Ramos (cell line): ENCODE results near the gene DAG1.
"Not testable (repeated sequence)": the region's sequence is repeated elsewhere in the genome, so short reads cannot be mapped to it uniquely, and the experiment has no call there.

Source experiments
- in situ Hi-C: fragments of 300-500 bp; cut with MboI; formaldehyde crosslinking; loops from one replicate; pipeline ENCODE4 v1.14.3; 2022; ENCODE audit warnings: low sequenced_read_pairs; ENCODE audit not compliant: unreplicated experiment

The DAG1 gene

DNA sequence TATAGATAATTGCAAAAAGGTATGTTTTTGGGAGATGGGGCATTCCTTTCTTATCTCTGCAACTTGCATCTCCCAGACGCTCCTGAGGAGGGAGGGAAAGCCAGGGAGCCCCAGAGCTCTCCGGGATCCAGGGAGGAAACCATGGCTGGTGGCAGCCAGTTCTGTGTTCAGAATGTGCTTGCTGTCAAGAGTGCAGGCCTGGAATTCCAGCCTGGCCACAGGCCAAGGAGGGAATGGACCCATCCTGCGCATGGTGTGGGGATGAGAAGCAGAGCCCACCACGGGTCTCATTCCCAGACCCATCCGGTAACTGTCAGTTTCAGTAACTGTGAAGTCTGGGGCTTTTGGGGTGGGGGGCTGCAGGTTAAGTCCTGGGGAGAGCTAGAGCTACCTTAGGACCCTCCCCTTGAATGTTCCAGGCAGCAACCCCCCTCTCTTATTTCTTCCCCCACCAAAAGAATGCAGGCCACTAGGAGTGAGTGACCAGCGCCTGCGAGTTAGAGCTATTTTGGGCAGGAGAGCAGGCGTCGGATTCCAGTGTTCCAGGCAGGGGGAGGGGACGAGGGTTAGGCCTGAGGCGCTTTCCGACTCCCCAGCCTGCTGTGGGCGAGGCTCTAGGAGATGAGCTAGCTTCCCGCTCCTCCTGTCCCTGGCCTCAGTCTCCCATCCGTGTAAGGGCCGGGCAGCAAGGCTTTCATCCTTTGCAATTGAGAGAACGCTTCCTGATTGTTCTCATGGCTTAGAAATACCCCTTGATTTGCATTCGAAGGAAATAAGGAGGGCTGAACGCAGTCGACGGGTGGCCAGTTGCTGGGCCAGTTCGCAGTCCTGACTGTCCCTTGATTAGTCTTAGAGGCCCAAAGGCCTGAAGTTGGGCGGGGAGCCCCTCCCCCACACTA lies 781 bp upstream of the DAG1 start:
- in situ Hi-C loops: no loop called here

DNA sequence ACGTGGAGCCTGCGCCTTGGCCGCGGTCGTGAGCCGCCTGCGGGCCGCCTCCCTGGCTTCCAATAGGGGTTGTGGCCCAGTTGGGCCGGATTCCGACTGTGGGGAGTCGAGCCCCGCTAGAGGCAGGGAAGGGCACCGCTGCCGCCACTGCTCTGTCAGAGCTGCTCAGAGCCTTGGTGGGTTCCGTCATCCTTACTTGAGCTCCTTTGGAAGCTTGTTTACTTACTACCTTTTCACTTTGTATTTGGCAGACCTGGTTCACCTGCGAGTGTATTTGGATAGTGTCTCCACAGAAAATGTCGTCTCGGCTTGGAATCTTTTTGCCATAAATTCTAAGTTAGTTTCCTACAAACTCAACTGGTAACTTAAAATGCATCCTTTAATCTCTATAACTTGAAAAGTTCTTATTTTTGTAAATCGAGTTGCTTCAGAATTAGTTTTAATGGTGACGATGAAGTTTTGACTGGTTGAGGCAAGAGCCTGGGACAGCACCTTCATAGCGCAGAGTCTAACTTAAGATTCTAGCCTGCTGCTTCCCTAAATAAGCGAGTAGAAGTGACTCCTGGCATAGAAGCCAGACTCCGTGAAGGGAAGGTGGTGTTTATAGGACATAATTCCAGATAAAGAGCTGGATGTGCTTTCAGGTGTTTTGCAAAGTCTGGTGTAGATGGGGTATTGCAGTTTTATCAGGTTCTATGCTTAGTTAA lies 800 bp downstream of the DAG1 start:
- in situ Hi-C loops: no loop called here

DNA sequence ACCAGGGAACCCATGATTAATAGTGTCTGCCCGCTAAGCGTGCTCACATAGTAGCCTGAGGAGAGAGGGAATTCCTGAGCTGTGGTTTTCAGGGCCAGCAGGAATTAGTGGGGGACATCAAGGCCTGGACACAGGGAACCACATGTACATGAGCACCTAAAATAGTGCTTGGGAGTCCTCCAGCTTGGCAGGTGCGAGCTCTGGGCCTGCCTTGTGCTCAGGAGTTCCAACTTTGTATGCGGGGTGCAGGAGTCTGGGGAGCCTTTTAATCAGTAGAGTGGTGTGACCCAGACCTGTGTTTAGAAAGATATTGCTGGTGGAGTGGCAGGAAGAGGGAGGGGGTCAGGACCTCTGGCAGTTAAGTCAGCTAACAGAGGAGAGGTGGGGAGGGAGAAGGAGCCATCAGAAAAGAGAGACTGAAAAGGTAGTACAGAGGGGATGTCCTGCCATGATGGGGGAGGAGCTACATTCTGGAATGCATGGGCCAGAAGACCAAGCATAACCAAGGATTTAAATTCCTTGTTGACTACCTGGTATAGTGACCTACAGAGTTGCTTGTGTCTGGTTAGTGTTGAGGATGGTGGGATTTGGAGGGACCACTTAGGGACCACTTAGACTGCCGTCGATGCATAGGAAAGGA lies 1.9 kb downstream of the DAG1 start:
- in situ Hi-C loops: no loop called here

DNA sequence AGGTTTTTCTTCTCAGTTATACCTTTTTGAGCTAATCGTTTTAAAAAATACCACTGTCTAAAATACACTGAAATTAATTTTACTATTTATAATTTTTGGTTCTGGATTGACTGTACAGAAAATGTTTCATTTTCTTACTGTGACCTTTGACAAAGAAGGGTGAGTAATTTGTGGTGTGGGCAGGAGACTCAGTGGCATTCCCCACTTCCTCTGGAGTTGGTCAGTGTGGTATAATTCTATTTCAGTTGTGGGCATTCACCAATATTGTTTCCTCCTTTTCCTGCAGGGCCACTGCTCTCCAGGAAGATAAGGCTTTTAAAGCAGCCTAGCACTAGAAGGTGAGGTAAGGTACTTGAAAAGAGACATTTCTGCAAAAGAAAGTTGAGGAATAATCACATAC lies 6.5 kb downstream of the DAG1 start:
- in situ Hi-C loops: no loop called here

DNA sequence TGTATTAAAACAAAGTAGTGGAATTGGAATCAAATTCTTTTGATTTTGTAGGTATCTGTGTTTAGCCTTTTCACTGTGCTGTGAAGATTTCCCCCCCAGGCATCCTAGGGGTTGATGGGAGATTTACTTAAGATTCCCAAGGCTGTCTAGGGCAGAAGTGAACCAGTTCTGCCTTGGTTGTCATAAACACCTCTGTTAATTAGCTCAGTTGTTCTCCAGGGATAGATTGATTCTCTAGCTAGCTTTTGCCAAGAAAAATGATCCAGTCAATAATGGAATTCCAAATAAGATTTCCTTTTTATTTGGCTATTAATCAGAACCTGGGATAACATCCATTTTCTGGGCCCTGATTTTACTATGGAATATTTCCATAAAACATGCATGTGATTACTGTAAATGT lies 12.7 kb downstream of the DAG1 start:
- in situ Hi-C loops: no loop called here

DNA sequence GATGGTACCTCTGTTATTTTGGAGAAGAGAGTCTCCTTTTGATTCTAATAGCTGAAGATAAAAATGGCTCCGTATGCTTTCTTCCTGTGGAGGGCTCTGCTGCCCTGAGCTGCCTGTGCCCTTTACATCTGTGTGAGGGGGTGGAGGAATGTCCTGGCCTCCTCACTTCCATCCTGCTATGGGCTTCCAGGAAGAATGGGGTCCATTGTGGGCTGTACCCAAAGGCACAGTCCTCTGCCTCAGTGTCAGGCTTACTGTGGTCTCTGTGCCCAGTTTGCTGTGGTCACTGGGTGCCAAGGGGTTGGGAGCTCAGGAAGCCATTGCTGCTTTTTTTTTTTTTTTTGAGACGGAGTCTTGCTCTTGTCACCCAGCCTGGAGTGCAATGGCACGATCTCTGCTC lies 14.4 kb downstream of the DAG1 start:
- in situ Hi-C loops: no loop called here

DNA sequence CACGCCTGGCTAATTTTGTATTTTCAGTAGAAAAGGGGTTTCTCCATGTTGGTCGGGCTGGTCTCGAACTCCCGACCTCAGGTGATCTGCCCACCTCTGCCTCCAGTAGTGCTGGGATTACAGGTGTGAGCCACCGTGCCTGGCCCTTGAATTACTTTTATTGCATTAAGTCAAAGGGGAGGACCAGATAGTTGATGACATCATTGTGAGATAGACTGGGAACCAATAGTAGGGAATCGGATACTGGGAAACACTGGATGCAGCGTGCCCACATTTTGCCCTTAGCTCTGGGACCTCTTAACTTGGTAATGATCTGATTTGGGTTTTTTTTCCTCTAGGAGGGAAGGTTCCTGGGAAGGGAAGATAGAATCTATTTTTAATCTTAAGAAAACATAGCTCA lies 19.2 kb downstream of the DAG1 start:
- in situ Hi-C loops: no loop called here

DNA sequence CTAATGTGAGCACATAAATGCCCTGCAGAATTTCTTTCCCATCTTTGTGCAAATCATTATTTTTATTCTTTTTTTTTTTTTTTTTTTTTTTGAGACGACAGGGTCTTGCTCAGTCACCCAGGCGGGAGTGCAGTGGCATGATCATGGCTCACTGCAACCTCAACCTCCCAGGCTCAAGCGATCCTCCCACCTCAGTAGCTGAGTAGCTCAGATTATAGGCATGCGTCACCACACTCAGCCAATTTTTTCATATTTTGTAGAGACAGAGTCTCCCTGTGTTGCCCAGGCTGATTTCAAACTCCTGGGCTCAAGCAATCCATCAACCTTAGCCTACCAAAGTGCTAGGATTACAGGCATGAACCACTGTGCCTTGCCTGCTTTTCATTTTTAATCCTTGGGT lies 22.9 kb downstream of the DAG1 start:
- in situ Hi-C loops: no loop called here

DNA sequence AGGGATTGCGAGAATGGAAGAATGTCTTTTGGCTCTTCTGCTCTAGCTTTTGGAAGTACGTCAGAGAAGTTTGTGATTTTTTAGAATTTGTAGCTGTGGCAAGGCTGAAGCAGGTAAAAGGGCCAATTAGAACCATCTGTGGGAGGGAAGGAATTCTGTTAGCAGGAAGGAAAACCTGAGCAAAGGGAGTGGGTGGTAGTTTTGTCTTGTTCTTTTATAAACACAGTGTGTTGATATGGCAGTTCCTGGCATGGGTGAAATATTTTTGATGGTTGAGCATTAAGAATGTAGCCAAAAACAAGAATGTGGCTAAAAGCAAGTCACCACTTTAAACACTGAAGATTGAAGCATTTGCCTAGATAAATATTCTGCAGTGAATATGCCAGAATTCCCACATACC lies 23.8 kb downstream of the DAG1 start:
- in situ Hi-C loops: no loop called here

DNA sequence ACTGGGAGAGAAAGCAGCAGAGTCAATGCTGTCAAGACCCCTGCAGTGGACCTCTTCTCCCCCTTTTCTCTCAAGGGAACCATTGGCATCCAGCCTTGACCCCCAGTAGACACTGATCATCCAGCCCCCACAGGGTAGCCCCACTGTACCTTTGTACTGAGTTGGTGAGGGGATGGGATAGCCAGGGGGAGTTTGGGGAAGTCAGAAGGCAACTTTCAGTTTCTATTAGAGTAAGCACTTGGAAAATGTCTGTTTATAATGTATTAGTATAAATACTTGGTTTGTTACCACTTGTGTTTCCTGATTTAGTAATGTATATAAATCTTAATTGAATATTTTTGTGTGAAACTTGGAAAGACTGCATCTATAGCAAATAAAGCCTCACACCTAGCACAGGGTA lies 25.0 kb downstream of the DAG1 start:
- in situ Hi-C loops: no loop called here

DNA sequence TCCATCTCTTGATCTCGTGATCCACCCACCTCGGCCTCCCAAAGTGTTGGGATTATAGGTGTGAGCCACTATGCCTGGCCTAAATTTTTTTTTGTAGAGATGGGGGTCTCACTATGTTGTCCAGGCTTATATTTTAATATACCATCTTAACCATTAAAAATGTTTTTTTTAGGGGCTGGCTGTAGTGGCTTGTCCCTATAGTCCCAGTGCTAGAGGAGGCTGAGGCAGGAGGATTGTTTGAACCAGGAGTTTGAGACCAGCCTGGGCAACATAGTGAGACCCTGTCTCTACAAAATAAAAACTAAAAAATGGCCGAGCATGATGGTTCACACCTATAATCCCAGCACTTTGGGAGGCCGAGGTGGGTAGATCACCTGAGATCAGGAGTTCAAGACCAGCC lies 26.8 kb downstream of the DAG1 start:
- in situ Hi-C loops: not testable (repeated sequence)

DNA sequence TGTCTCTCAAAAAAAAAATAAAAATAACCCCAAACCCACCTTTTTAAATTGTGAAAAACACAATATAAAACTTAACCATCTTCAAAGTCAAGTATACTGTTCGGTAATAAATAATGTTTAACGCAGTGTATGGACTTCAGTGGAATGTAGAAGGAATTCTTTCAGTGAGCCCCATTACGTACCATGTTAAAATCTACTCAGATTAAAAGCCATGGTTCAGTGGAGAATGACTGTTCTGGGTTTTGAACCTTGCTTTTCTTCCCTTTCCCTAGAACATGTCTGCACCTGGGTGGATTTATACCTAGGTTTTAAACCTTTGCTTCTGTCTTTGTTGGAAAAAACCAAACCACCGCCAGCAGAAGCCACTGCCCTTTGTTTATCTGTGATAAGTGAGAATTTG lies 27.5 kb downstream of the DAG1 start:
- in situ Hi-C loops: no loop called here

DNA sequence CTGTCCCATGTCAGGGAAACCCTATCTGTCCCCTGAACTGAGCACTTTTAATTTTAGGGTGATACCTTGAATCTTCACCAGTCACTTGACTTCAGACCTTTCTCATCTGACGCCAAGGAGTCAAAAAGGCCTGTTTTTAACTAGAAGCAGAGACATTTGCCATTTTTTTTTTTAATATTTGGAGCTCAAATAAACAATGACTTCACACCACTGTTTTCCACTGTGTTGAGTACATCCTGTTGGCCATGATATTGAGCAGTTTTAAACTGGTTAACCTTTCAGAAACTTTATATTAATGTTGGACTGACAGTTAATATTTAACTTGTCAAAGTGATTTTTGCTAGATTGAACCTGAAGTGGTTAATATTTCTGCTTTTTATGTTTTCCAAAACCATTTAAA lies 28.2 kb downstream of the DAG1 start:
- in situ Hi-C loops: no loop called here

DNA sequence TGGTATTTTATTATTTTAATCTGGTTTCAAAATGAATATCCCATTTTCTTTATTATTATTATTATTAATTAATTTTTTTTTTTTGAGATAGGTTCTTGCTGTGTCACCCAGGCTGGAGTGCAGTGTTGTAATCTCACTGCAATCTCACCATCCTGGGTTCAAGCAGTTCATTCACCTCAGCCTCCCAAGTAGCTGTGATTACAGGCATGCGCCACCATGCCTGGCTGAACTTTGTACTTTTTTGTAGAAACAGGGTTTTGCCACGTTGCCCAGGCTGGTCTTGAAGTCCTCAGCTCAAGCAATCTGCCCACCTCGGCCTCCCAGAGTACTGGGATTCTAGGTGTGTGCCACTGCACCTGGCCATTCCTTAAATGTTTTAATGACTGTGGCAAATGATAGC lies 28.6 kb downstream of the DAG1 start:
- in situ Hi-C loops: no loop called here

DNA sequence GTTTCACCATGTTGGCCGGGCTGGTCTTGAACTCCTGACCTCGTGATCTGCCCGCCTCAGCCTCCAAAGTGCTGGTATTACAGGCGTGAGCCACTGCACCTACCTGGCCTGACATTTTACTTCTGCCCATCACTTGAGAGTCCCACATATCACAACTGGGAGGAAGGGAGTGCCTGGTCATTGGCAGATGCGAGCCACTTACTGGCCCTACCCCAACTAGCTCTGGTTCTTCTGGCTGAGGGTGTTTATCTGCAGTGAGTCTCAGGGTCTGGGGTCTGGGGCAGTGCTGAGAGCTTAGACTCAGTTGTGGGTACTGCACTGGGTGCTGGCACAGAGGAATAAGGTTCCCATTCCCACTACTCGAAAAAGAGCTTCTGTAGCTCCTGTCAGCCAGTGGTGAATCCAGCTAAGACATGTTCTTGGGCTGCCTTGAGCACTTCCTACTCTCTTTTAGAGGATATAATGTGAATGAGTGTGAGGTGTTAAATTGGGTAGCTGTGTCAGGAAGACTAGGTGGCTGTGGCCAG lies 30.2 kb downstream of the DAG1 start:
- in situ Hi-C loops: no loop called here

DNA sequence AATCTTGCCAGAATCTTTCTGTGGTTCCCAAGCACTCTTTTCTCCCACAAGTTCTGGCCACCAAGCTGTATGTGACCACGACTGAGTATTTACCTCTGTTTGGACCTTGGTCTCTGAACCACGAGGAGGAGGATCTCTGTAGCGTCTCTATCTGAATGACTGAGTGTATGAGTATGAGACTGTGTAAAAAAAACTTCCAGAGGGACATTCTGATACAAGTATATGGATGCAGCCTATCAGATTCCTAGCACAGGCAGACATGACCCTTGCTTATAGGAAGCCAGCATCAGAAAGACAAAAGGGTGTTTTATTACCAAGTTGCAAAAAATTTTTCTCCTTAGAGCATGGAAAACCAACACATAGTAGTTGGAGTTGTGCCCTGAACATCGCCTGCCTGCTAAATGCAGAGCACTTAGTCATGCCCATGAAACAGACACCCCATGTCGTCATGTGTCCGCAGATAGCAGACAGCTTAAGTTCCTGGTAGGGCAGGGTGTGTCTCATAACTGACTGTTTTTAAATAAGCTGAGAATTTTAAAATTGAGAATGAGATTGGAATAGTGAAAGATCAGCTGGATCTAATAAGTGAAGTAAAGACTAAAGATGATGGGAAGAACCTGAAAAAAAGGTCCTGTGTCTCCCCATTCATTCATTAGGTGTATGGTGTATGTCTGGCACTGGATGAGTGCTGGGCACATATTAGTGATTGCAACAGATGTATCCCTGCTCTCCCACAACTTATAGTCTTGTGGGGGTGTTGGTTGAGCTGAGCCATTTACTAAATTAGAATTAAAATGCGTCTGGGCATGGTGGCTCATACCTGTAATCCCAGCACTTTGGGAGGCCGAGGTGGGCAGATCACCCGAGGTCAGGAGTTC lies 30.9 kb downstream of the DAG1 start:
- in situ Hi-C loops: no loop called here

DNA sequence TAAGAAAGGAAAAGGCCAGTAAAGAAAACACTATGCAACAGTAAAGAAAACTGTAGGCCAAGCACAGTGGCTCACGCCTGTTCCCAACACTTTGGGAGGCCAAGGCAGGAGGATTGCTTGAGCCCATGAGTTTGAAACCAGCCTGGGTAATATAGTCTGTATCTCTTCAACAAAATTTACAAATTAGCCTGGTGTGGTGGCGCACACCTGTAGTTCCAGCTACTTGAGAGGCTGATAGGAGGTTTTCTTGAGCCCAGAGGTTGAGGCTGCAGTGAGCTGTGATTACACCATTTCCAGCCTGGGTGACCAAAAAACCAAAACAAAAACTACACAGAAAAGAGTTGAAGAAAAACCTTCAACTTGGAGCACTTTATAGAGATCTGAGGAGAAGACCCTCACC lies 31.8 kb downstream of the DAG1 start:
- in situ Hi-C loops: no loop called here

DNA sequence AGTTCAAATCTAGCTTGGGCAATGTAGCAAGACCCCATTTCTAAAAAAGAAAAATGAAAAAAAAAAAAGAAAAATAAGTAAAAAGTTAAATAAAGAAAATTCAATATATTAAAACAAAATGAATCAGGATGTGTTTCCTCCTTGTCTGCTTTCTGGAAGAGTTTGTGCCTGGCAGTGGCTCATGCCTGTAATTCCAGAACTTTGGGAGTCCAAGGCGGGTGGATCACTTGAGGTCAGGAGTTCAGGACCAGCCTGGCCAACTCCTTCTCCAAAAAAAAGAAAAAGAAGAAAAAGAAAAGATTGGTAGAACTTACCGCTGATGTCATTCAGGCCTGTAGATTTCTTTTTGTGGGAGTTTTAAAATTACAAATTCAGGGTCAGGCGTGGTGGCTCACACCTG lies 36.8 kb downstream of the DAG1 start:
- in situ Hi-C loops: no loop called here

DNA sequence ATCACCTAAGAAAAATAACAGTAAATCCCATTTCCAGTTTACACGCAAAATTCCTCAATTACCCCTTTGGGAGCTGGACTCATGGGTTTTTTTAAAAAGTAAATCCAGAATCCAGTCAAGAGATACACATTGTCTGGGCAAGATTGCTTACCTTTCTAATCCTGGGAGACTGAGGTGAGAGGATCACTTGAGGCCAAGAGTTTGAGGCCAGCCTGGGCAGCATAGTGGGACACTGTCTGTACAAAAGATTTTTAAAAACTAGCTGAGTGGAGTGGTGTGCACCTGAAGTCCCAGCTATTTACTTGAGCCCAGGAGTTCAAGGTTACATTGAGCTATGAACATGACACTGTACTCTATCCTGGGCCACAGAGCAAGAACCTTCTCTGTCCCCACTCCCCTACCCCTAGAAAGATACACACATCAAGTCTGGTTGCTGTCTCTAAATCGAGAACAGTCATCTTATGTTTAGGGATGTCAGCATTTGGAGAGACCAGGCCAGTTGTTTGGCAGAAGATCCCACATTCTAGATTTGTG lies 39.0 kb downstream of the DAG1 start:
- in situ Hi-C loops: no loop called here

DNA sequence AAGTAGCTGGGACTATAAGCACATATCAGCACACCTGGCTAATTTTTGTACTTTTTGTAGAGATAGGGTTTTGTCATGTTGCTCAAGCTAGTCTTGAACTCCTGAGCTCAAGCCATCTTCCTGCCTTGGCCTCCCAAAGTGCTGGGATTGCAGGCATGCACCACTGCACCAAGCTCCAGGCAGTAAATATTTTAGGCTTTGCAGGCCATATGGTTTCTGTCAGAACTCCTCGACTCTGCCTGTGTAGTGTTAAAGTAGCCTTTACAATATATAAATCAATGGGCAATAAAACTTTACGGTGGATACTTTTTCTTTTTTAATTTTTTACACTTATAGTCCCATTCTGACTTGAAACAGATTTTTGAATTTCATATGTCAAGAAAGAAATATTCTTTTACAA lies 41.6 kb downstream of the DAG1 start:
- in situ Hi-C loops: no loop called here
